OCI-LY7 (cell line): ENCODE results near the gene DLGAP4. TPM values are rescaled to one million over a fixed set of nuclear protein-coding genes. Genes with fewer than 3 reads are reported as not detected.

Source experiments
- BruUV-seq: library from RNA; stranded (reverse); fragments of 400-500 nt; replicated peaks from 2 replicates; lab custom pipeline; 2021; lab: Mats Ljungman, UMichigan
- CTCF ChIA-PET: fragments of 300-600 bp; sonication (Branson Sonifier 250); formaldehyde crosslinking; loops from one replicate; lab custom pipeline; 2022; ENCODE audit warnings: antibody characterized with exemption; ENCODE audit not compliant: unreplicated experiment; lab: Charles Lee
- POLR2A ChIA-PET: fragments of 300-600 bp; sonication (Branson Sonifier 250); formaldehyde crosslinking; loops from one replicate; lab custom pipeline; 2022; ENCODE audit warnings: antibody characterized with exemption; lab: Charles Lee
- DNase-seq: peaks from one replicate; pipeline ENCODE4 v3.0.0-alpha.2; 2015; ENCODE audit warnings: low spot score
- H2AFZ ChIP-seq: fragments of 200-600 bp; sonication (generic), shearing (Covaris generic); 2 replicates; pipeline ENCODE4 v1.6.1; 2014; ENCODE audit warnings: mild to moderate bottlenecking, antibody characterized with exemption, low read length, moderate library complexity
- H3K27ac ChIP-seq: fragments of 200-600 bp; sonication (generic); 2 replicates; pipeline ENCODE4 v1.5.1; 2014; ENCODE audit warnings: mixed run types, low read depth, mild to moderate bottlenecking, moderate library complexity, low read length, inconsistent platforms; ENCODE audit not compliant: poor library complexity, severe bottlenecking
- H3K36me3 ChIP-seq: fragments of 200-600 bp; sonication (generic); 2 replicates; pipeline ENCODE4 v1.6.1; 2014; ENCODE audit warnings: mild to moderate bottlenecking, antibody characterized with exemption, low read length, moderate library complexity, mixed read lengths; ENCODE audit not compliant: insufficient read depth
- H3K4me1 ChIP-seq: fragments of 200-600 bp; sonication (generic); 2 replicates; pipeline ENCODE4 v1.5.1; 2014; ENCODE audit warnings: mild to moderate bottlenecking, low read length; ENCODE audit not compliant: insufficient read depth, poor library complexity, severe bottlenecking
- H3K4me2 ChIP-seq: fragments of 200-600 bp; sonication (generic); 2 replicates; pipeline ENCODE4 v1.6.1; 2014; ENCODE audit warnings: mild to moderate bottlenecking, low read length
- H3K4me3 ChIP-seq: fragments of 200-600 bp; sonication (generic); 2 replicates; pipeline ENCODE4 v1.5.1; 2014; ENCODE audit warnings: mild to moderate bottlenecking, low read depth, low read length; ENCODE audit not compliant: poor library complexity, severe bottlenecking
- H3K79me2 ChIP-seq: fragments of 200-600 bp; sonication (generic); 2 replicates; pipeline ENCODE4 v1.6.1; 2016; ENCODE audit warnings: low read depth, mild to moderate bottlenecking, low read length, moderate library complexity, mixed read lengths; ENCODE audit not compliant: insufficient read depth
- H3K9me2 ChIP-seq: fragments of 200-600 bp; sonication (generic); 2 replicates; pipeline ENCODE4 v1.6.1; 2016; ENCODE audit warnings: mild to moderate bottlenecking, low read length, mixed read lengths; ENCODE audit not compliant: insufficient read depth
- H3K9me3 ChIP-seq: fragments of 200-600 bp; sonication (generic); 2 replicates; pipeline ENCODE4 v1.6.1; 2014; ENCODE audit warnings: mild to moderate bottlenecking, mixed run types, low read length, mixed read lengths
- H4K20me1 ChIP-seq: fragments of 200-600 bp; sonication (generic); 2 replicates; pipeline ENCODE4 v1.6.1; 2014; ENCODE audit warnings: mild to moderate bottlenecking, antibody characterized with exemption, low read length, moderate library complexity, mixed read lengths; ENCODE audit not compliant: insufficient read depth
- EZH2phosphoT487 ChIP-seq: fragments of 200-600 bp; sonication (generic); IDR thresholded peaks from 2 replicates; pipeline ENCODE4 v1.6.1; 2018; ENCODE audit warnings: low read depth, borderline replicate concordance, mild to moderate bottlenecking, mixed run types, antibody characterized with exemption, low read length, moderate library complexity, mixed read lengths
- intact Hi-C: fragments of 100-400 bp; cut with micrococcal nuclease; formaldehyde crosslinking; loops from one replicate; pipeline ENCODE4 v1.10.0; 2022; ENCODE audit not compliant: unreplicated experiment
- total RNA-seq, 2 experiments: library from RNA; depleted of rRNA in 1 of 2; stranded (reverse); fragments of >200 nt in 1 of 2; shearing (Covaris generic) in 1 of 2; gene quantifications; 2 replicates each; pipeline ENCODE4 v1.2.3, GENCODE V29; 2014 to 2022
- TF ChIP-seq, protein P1 (sequence below): fragments of 200-600 bp; sonication (generic); conservative IDR thresholded peaks from 2 replicates; pipeline ENCODE4 v1.5.1; 2014; ENCODE audit warnings: mild to moderate bottlenecking, antibody characterized with exemption, low read length, moderate library complexity, mixed read lengths

The DLGAP4 gene
- total RNA-seq, 2 experiments from 2014 or later = 7.7 to 41.6 TPM

DNA sequence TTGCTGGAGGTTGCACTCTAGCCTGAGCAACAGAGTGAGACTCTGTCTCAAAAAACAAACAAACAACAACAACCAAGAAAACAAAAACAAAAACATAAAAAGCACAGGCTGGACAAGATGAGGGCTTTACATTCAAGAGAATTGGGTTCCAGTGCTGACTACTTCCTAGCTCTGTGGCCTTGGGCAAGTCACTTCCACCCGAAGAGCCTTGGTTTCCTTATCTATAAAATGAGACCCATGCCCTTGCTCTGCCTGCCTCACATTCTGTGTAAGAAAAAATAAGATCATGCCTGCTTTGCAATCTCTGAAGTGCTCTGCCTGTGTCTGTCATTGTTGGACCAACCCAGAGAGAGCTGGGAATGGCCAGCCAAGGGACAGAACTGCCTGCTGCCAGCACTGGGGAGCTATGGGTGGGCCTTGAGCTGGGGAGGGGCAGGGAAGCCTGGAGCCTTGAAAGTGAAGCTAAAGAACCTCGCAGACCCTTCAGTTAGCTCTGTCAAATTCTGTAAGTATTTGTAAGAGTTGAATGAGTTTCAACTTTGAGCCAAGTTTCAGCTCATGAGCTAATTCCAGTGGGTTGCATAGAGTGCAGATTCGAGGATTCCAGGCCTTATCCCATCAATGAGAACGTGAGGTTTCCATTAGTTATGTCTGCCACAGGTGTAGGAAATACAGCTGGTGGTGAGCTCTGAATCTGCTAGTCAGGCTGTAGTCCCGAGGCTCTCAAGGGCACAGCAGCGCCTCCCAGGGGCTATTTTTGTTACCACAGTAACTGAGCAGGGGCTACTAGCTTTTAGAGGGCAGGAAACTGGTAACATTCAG is 93.2 kb downstream of the DLGAP4 start:
- no peak overlapping the region for H3K4me2 ChIP-seq
- intact Hi-C loops = no loop called here
- no TSS peak for BruUV-seq
- H3K79me2 ChIP-seq = no peaks in the 10 kb centered on the region
- H3K4me3 ChIP-seq = no peak overlapping the region
- peak overlapping the region; percentile 38; the same call in 1 of the 2 replicates for H2AFZ ChIP-seq
- no peaks in the 10 kb centered on the region for H3K36me3 ChIP-seq
- H3K9me2 ChIP-seq = no peaks in the 10 kb centered on the region
- H3K4me1 ChIP-seq = peaks cover 5% of the 10 kb centered on the region
- CTCF ChIA-PET = interaction anchor here (0.8 to 1.8 kb wide), 3 partner anchors 9 to 125 kb away, joined by 3 to 4 read pairs (median 4); no protein-coding TSS in a partner anchor
- POLR2A ChIA-PET = no interaction called here
- TF ChIP-seq, protein P1, sequence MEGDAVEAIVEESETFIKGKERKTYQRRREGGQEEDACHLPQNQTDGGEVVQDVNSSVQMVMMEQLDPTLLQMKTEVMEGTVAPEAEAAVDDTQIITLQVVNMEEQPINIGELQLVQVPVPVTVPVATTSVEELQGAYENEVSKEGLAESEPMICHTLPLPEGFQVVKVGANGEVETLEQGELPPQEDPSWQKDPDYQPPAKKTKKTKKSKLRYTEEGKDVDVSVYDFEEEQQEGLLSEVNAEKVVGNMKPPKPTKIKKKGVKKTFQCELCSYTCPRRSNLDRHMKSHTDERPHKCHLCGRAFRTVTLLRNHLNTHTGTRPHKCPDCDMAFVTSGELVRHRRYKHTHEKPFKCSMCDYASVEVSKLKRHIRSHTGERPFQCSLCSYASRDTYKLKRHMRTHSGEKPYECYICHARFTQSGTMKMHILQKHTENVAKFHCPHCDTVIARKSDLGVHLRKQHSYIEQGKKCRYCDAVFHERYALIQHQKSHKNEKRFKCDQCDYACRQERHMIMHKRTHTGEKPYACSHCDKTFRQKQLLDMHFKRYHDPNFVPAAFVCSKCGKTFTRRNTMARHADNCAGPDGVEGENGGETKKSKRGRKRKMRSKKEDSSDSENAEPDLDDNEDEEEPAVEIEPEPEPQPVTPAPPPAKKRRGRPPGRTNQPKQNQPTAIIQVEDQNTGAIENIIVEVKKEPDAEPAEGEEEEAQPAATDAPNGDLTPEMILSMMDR = peak; percentile 85
- no peak for TF ChIP-seq EZH2phosphoT487
- H3K9me3 ChIP-seq = no peaks in the 10 kb centered on the region
- H4K20me1 ChIP-seq = no peaks in the 10 kb centered on the region
- DNase-seq = peak; percentile 72
- no peak overlapping the region for H3K27ac ChIP-seq

DNA sequence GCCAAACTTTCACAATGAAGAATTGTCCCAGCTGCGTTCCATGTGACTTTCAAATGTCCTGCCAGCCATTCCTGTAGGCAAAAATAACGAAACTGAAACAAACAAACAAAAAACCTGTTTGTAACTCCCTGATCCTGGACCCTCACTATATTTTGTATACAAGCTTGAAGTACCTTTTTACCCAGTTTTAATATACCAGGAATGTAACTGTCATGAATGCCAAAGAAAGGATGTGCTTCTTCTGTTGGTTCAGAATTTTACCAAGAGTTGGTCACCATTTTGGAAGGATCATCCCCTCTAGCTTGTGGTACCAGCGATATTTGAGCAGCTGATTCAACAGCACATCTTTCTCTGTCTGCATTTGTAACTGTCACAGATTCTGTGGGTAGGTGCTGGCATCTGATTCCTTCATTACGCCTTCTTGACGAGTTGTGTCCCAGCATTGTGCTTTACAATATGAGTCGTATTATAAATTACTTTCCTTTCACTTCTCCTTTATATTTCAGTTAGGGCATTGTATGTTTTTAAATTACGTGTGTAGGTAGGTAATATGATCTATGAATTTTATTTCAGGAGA is 93.9 kb downstream of the DLGAP4 start:
- H3K9me3 ChIP-seq = no peaks in the 10 kb centered on the region
- H3K36me3 ChIP-seq = no peaks in the 10 kb centered on the region
- no peaks in the 10 kb centered on the region for H4K20me1 ChIP-seq
- BruUV-seq = no TSS peak
- no peak for DNase-seq
- H3K4me3 ChIP-seq = no peak overlapping the region
- H3K79me2 ChIP-seq = no peaks in the 10 kb centered on the region
- intact Hi-C loops = no loop called here
- peak overlapping the region; percentile 38; the same call in 1 of the 2 replicates for H2AFZ ChIP-seq
- POLR2A ChIA-PET = no interaction called here
- no peak overlapping the region for H3K27ac ChIP-seq
- H3K9me2 ChIP-seq = no peaks in the 10 kb centered on the region
- TF ChIP-seq, protein P1 = peak; percentile 59; the same call in 1 of the 2 replicates
- no peak for TF ChIP-seq EZH2phosphoT487
- CTCF ChIA-PET = interaction anchor here (0.8 to 1.1 kb wide), 2 partner anchors 10 to 126 kb away, joined by 4 read pairs; no protein-coding TSS in a partner anchor
- no peak overlapping the region for H3K4me2 ChIP-seq
- peaks cover 5% of the 10 kb centered on the region for H3K4me1 ChIP-seq
